Left ventricle myocardium superior (tissue), 1 donor: ENCODE results near the gene NOG. TPM values are rescaled to one million over a fixed set of nuclear protein-coding genes. Genes with fewer than 3 reads are reported as not detected.

Source experiments
- ATAC-seq: fragments of 200-7000 bp; cut with Tn5 transposase; one replicate; pipeline ENCODE4 v1.9.1; 2020; ENCODE audit warnings: mild to moderate bottlenecking, moderate library complexity
- DNase-seq: peaks from one replicate; pipeline ENCODE4 v3.0.0-alpha.2; 2020
- intact Hi-C: fragments of 100-400 bp; cut with micrococcal nuclease; formaldehyde crosslinking; loops from one replicate; pipeline ENCODE4 v1.11.0; 2022
- long read RNA-seq: library from polyadenylated mRNA; unstranded; transcript quantifications from one replicate; pipeline ENCODE4 v2.0.0, GENCODE V29; 2021
- total RNA-seq: library from RNA; stranded (reverse); fragmentation: NEBNext Ultra II Directional; extraction: Animal tissue kit (Norgen Biotek cat#: 25700); gene quantifications from one replicate; pipeline ENCODE4 v1.2.1, GENCODE V29; 2021
- donor health status: DM: no; HTN: yes; CAD: no; lungs with severe emphysema.

NOG gene
- 0.22 TPM for total RNA-seq
- long read RNA-seq, partial matches to known transcripts: 0 of 2 reads
- long read RNA-seq, other reads (novel, unspliced or antisense): 0 of 2 reads

GRCh38 chr17:56593646-56594319, at the start of gene NOG:
TSS of gene NOG (plus strand) at chr17:56593699. CDS start at chr17:56594224, 525 bp downstream.
- intact Hi-C loops: loop anchor here (10.0 kb wide), 1 partner anchor 181 kb away; no protein-coding TSS in a partner anchor
- peak; percentile 86 for ATAC-seq
- DNase-seq: peak; percentile 72

GRCh38 chr17:56545106-56545505, 48.4 kb upstream of the NOG start:
- DNase-seq (no peak), ATAC-seq (no peak)
- intact Hi-C loops: no loop called here

GRCh38 chr17:56545930-56546329, 47.6 kb upstream of the NOG start:
- ATAC-seq (no peak), DNase-seq (no peak)
- intact Hi-C loops: no loop called here

- intact Hi-C loops: no loop called here
- ATAC-seq (no peak), DNase-seq (no peak)
These were observed 44.8 kb upstream of the NOG start for GRCh38 chr17:56548661-56549060.

- DNase-seq (no peak), ATAC-seq (no peak)
- intact Hi-C loops: no loop called here
These were observed 44.0 kb upstream of the NOG start for GRCh38 chr17:56549501-56549900.

- DNase-seq (no peak), ATAC-seq (no peak)
- intact Hi-C loops: no loop called here
These were observed 35.8 kb upstream of the NOG start for GRCh38 chr17:56557682-56558081.

- DNase-seq (no peak), ATAC-seq (no peak)
- intact Hi-C loops: no loop called here
These were observed 35.4 kb upstream of the NOG start for GRCh38 chr17:56558088-56558487.

GRCh38 chr17:56570199-56570598, 23.3 kb upstream of the NOG start:
- DNase-seq: no peak
- intact Hi-C loops: no loop called here
- ATAC-seq: no peak

- intact Hi-C loops: no loop called here
- DNase-seq (no peak), ATAC-seq (no peak)
These were observed 22.0 kb upstream of the NOG start for GRCh38 chr17:56571456-56571855.

- ATAC-seq: no peak
- intact Hi-C loops: no loop called here
- no peak for DNase-seq
These were observed 16.2 kb upstream of the NOG start for GRCh38 chr17:56577190-56577842.

GRCh38 chr17:56577843-56578204, 15.7 kb upstream of the NOG start:
- ATAC-seq: peak; percentile 97
- peak; percentile 42 for DNase-seq
- intact Hi-C loops: no loop called here

- ATAC-seq (no peak), DNase-seq (no peak)
- intact Hi-C loops: no loop called here
These were observed 11.6 kb upstream of the NOG start for GRCh38 chr17:56581635-56582627.

- DNase-seq: no peak
- no peak for ATAC-seq
- intact Hi-C loops: no loop called here
These were observed 9.7 kb upstream of the NOG start for GRCh38 chr17:56583772-56584171.

GRCh38 chr17:56587298-56587697, 6.2 kb upstream of the NOG start:
- intact Hi-C loops: no loop called here
- ATAC-seq (no peak), DNase-seq (no peak)

GRCh38 chr17:56592487-56593085, 913 bp upstream of the NOG start:
- intact Hi-C loops: loop anchor here (10.0 kb wide), 1 partner anchor 182 kb away; no protein-coding TSS in a partner anchor
- ATAC-seq (peak; percentile 88), DNase-seq (peak; percentile 85)

GRCh38 chr17:56593086-56593645, 333 bp upstream of the NOG start:
- intact Hi-C loops: loop anchor here (10.0 kb wide), 1 partner anchor 182 kb away; no protein-coding TSS in a partner anchor
- DNase-seq (peak; percentile 68), ATAC-seq (peak; percentile 72)

GRCh38 chr17:56594320-56595107, 1.0 kb downstream of the NOG start:
- ATAC-seq (no peak), DNase-seq (peak; percentile 34)
- intact Hi-C loops: loop anchor here (10.0 kb wide), 1 partner anchor 180 kb away; no protein-coding TSS in a partner anchor

GRCh38 chr17:56595108-56595418, 1.6 kb downstream of the NOG start:
- DNase-seq: no peak
- intact Hi-C loops: loop anchor here (10.0 kb wide), 1 partner anchor 180 kb away; no protein-coding TSS in a partner anchor
- no peak for ATAC-seq
